IMR-90 (cell line): ENCODE results near the gene TBX15. TPM values are rescaled to one million over a fixed set of nuclear protein-coding genes. Genes with fewer than 3 reads are reported as not detected.
"Not testable (repeated sequence)": the region's sequence is repeated elsewhere in the genome, so short reads cannot be mapped to it uniquely, and the experiment has no call there.

ENCODE experiments used
- ATAC-seq: fragments of 200-7000 bp; cut with Tn5 transposase; 2 replicates; pipeline ENCODE4 v1.9.1; 2020; ENCODE audit warnings: low read depth, mild to moderate bottlenecking, moderate library complexity
- BruUV-seq: library from RNA; stranded (reverse); fragments of 400-500 nt; replicated peaks from 2 replicates; lab custom pipeline; 2021; lab: Mats Ljungman, UMichigan
- CTCF ChIA-PET: fragments of 300-600 bp; formaldehyde crosslinking; extraction: SDS; loops from one replicate; lab custom pipeline; 2021; ENCODE audit warnings: antibody characterized with exemption; lab: Yijun Ruan, JAX
- POLR2A ChIA-PET: fragments of 300-600 bp; sonication (Branson Sonifier 250); formaldehyde crosslinking; loops from one replicate; lab custom pipeline; 2022; ENCODE audit warnings: antibody characterized with exemption; ENCODE audit not compliant: unreplicated experiment; lab: Charles Lee
- DNase-seq: peaks from one replicate; pipeline ENCODE4 v3.0.0; 2013
- H2AFZ ChIP-seq: replicated peaks from 2 replicates; pipeline ENCODE3; 2013; ENCODE audit warnings: low read length, mild to moderate bottlenecking; ENCODE audit not compliant: poor library complexity
- H2AK5ac ChIP-seq: 2 replicates; pipeline ENCODE4 v1.6.1; 2013; ENCODE audit warnings: low read depth, low read length, inconsistent platforms
- H2AK9ac ChIP-seq: replicated peaks from 2 replicates; pipeline ENCODE3; 2013; ENCODE audit warnings: mild to moderate bottlenecking, low read depth, low read length, moderate library complexity; ENCODE audit not compliant: poor library complexity
- H2BK120ac ChIP-seq: 2 replicates; pipeline ENCODE4 v1.6.1; 2013; ENCODE audit warnings: low read depth, low read length, inconsistent platforms
- H2BK15ac ChIP-seq: 3 replicates; pipeline ENCODE4 v1.6.1; 2013; ENCODE audit warnings: low read depth, low read length, inconsistent platforms
- H2BK20ac ChIP-seq: 2 replicates; pipeline ENCODE4 v1.6.1; 2013; ENCODE audit warnings: low read depth, mild to moderate bottlenecking, inconsistent platforms, low read length, moderate library complexity
- H2BK5ac ChIP-seq: 2 replicates; pipeline ENCODE4 v1.6.1; 2013; ENCODE audit warnings: mild to moderate bottlenecking, low read depth, low read length, inconsistent platforms; ENCODE audit not compliant: poor library complexity, severe bottlenecking
- H3K14ac ChIP-seq: replicated peaks from 2 replicates; pipeline ENCODE4 v1.6.1; 2013; ENCODE audit warnings: low read depth, low read length, inconsistent platforms
- H3K18ac ChIP-seq: 2 replicates; pipeline ENCODE4 v1.6.1; 2013; ENCODE audit warnings: low read depth, low read length, control low read depth
- H3K23ac ChIP-seq: 2 replicates; pipeline ENCODE4 v1.6.1; 2013; ENCODE audit warnings: low read depth, low read length, inconsistent platforms
- H3K27ac ChIP-seq: 2 replicates; pipeline ENCODE4 v1.5.1; 2013; ENCODE audit warnings: mild to moderate bottlenecking, control low read depth, low read length; ENCODE audit not compliant: insufficient read depth
- H3K27me3 ChIP-seq: 2 replicates; pipeline ENCODE4 v1.6.1; 2013; ENCODE audit warnings: low read length; ENCODE audit not compliant: control insufficient read depth, insufficient read depth
- H3K36me3 ChIP-seq: 2 replicates; pipeline ENCODE4 v1.6.1; 2013; ENCODE audit warnings: low read length, mixed read lengths; ENCODE audit not compliant: control insufficient read depth, insufficient read depth
- H3K4ac ChIP-seq: 2 replicates; pipeline ENCODE4 v1.6.1; 2013; ENCODE audit warnings: low read depth, low read length, inconsistent platforms
- H3K4me1 ChIP-seq: 2 replicates; pipeline ENCODE4 v1.6.1; 2013; ENCODE audit warnings: low read length, mixed read lengths; ENCODE audit not compliant: control insufficient read depth, insufficient read depth
- H3K4me2 ChIP-seq: 2 replicates; pipeline ENCODE4 v1.6.1; 2013; ENCODE audit warnings: low read depth, mild to moderate bottlenecking, control low read depth, low read length, moderate library complexity
- H3K4me3 ChIP-seq: 2 replicates; pipeline ENCODE4 v1.5.1; 2013; ENCODE audit warnings: low read depth, mild to moderate bottlenecking, control low read depth, low read length, moderate library complexity; ENCODE audit not compliant: insufficient read depth
- H3K56ac ChIP-seq: 2 replicates; pipeline ENCODE4 v1.6.1; 2013; ENCODE audit warnings: low read length, inconsistent platforms; ENCODE audit not compliant: insufficient read depth; ENCODE audit errors: extremely low read depth
- H3K79me1 ChIP-seq, 2 experiments: 2 replicates each; pipeline ENCODE4 v1.6.1; 2013; ENCODE audit warnings: low read length in 2 of 2, inconsistent platforms in 1 of 2, low read depth in 1 of 2
- H3K9ac ChIP-seq: 2 replicates; pipeline ENCODE4 v1.6.1; 2013; ENCODE audit warnings: low read depth, low read length, control low read depth
- H3K9me1 ChIP-seq: 2 replicates; pipeline ENCODE4 v1.6.1; 2013; ENCODE audit warnings: low read length, inconsistent platforms; ENCODE audit not compliant: insufficient read depth
- H3K9me3 ChIP-seq: 2 replicates; pipeline ENCODE4 v1.6.1; 2013; ENCODE audit warnings: low read length; ENCODE audit not compliant: control insufficient read depth, insufficient read depth
- H4K20me1 ChIP-seq: 2 replicates; pipeline ENCODE4 v1.6.1; 2013; ENCODE audit warnings: low read length, inconsistent platforms; ENCODE audit not compliant: insufficient read depth
- H4K5ac ChIP-seq: 2 replicates; pipeline ENCODE4 v1.6.1; 2013; ENCODE audit warnings: mild to moderate bottlenecking, low read depth, low read length, control low read depth
- H4K8ac ChIP-seq, 2 experiments: 2 replicates each; pipeline ENCODE4 v1.6.1; 2013; ENCODE audit warnings: low read depth in 2 of 2, low read length in 2 of 2, control low read depth in 1 of 2, inconsistent platforms in 1 of 2
- H4K91ac ChIP-seq: 2 replicates; pipeline ENCODE4 v1.6.1; 2013; ENCODE audit warnings: low read depth, low read length, inconsistent platforms; ENCODE audit not compliant: insufficient read depth
- WGBS, 2 experiments: methylation state at CpG; one replicate each; pipeline versions ENCODE4 v1.1.5 to v1.1.7; 2013; ENCODE audit warnings: missing lambda C conversion rate in 2 of 2; ENCODE audit not compliant: insufficient read length in 1 of 2; ENCODE audit errors: extremely low coverage in 2 of 2; 5-methylcytosine and 5-hydroxymethylcytosine counted together
- dilution Hi-C: fragments of 300-500 bp; cut with HindIII; formaldehyde crosslinking; loops from one replicate; pipeline ENCODE4 v1.14.3; 2018; ENCODE audit warnings: low sequenced_read_pairs; ENCODE audit not compliant: unreplicated experiment
- in situ Hi-C: fragments of 300-500 bp; cut with MboI; formaldehyde crosslinking; loops from 3 replicates; pipeline ENCODE4 v1.14.3; 2019; ENCODE audit warnings: low sequenced_read_pairs, inconsistent platforms, mixed read lengths
- intact Hi-C: fragments of 100-400 bp; cut with micrococcal nuclease; formaldehyde crosslinking; loops from 2 replicates; pipeline ENCODE4 v1.10.0; 2022
- polyA plus RNA-seq, 3 experiments: library from polyadenylated mRNA; depleted of rRNA; stranded (reverse); fragments of >200 nt; gene quantifications; 2 replicates each; pipeline ENCODE4 v1.2.3, GENCODE V29; 2012; ENCODE audit warnings: low replicate concordance in 1 of 3
- total RNA-seq: library from RNA; depleted of rRNA; stranded (reverse); fragments of >200 nt; gene quantifications from 2 replicates; pipeline ENCODE4 v1.2.3, GENCODE V29; 2012

The TBX15 gene
- total and polyA plus RNA-seq, 2 of the 4 experiments (the other 2 are of a cell fraction): not detected

GRCh38 chr1:118916346-118916745 lies 71.8 kb downstream of the TBX15 start:
- H2BK15ac ChIP-seq, H3K23ac ChIP-seq, CTCF ChIA-PET, H3K79me1 ChIP-seq, H3K36me3 ChIP-seq, H3K9me1 ChIP-seq, H2BK20ac ChIP-seq, H3K27ac ChIP-seq, H3K4me2 ChIP-seq, H3K9ac ChIP-seq, DNase-seq, H3K4ac ChIP-seq, H2BK5ac ChIP-seq, BruUV-seq, H2AK5ac ChIP-seq, H3K9me3 ChIP-seq, intact Hi-C loops, H3K18ac ChIP-seq, H3K4me3 ChIP-seq, H4K20me1 ChIP-seq, H2AK9ac ChIP-seq, ATAC-seq, H4K91ac ChIP-seq, H3K56ac ChIP-seq, dilution Hi-C loops, POLR2A ChIA-PET, H3K27me3 ChIP-seq, H4K8ac ChIP-seq, H2BK120ac ChIP-seq, H3K14ac ChIP-seq, H2AFZ ChIP-seq, H3K4me1 ChIP-seq, in situ Hi-C loops, H4K5ac ChIP-seq: not testable (repeated sequence)
- no CpG with 5 or more reads among the region's 4 CpGs for WGBS, 2 experiments
